HG02885 (cell line): ENCODE results near the gene PDCD4.

ENCODE experiments used
- ATAC-seq: cut with Tn5 transposase; IDR thresholded peaks from one replicate; pipeline ENCODE4 v1.9.1; 2021; ENCODE audit warnings: mild to moderate bottlenecking; ENCODE audit not compliant: unreplicated experiment, poor library complexity

PDCD4 gene

DNA sequence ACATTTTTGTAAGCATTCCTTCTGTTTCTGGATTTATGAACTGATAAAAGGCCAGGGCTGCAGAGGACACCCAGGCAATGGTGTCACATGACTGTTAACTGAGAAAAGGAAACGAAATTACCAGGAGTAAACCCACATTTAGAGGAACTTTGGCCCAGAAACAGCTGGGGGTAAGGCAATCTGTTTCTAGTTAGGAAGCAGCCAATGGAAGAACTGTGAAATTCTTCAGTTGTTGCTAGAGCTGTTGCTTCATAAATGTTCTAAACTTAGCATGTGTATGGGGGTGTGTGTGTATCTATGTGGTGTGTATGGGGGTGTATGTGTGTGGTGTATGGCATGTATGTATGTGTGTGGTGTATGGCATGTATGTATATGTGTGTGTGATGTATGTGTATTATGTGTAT is 11.8 kb upstream of the PDCD4 start:
- peak; percentile 9 for ATAC-seq

GRCh38 chr10:110860576-110861241 is 11.0 kb upstream of the PDCD4 start:
- peak; percentile 57 for ATAC-seq

- ATAC-seq: no peak
Measured at GRCh38 chr10:110861476-110861875, 10.3 kb upstream of the PDCD4 start.

DNA sequence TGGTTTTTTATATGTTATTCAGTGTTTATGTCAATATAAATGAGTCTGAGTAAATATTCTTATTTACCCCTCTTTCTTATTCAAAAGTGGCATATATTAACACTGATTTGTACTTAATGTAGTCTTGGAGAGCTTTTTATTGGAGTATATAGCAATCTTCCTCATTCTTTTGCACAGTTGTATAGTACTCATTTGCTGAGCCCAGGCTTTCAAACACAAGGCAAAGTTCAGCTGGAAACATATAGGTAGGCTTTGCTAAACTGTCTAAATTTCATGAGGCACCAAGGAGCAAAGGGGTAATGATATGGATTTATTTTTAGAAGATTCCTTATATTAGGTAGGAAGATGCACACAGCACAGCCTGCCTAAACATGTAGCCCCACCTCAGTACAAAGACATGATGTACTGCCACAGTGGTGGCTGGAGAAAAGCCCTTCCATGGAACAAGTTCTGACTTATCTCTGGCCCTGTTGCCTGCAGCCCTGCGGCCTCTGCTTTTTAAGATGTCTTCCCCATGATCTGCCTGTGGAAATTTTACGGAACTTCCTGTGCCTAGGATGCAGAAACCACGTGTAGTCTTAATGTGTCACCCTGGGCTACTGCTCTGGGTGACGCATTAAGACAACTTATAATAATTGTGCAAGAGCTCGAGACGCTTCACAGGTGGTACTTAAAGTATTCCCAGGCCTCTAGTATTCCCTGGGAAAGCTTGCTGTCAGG is 9.6 kb upstream of the PDCD4 start:
- no peak for ATAC-seq

GRCh38 chr10:110862961-110863360 is 8.8 kb upstream of the PDCD4 start:
- no peak for ATAC-seq

GRCh38 chr10:110863361-110863760 is 8.4 kb upstream of the PDCD4 start:
- no peak for ATAC-seq

DNA sequence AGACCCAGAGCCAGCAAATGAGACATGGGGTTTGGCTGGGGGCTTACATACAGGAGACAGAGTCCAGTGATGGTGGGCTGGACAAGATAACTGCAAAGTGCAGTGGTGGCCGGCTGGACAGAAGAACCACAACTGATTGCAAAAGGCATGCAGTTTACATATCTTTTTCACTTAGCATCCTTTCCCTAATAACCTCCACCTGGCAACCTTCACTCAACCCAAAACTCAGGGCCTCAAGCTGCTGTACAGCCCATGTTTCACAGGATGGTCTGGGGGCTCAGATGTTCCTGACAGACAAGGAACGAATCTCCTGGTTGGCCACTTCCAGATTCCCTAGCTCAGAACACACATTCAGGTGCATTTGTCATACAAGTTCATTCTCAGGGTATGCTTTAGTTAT is 7.8 kb upstream of the PDCD4 start:
- no peak for ATAC-seq

DNA sequence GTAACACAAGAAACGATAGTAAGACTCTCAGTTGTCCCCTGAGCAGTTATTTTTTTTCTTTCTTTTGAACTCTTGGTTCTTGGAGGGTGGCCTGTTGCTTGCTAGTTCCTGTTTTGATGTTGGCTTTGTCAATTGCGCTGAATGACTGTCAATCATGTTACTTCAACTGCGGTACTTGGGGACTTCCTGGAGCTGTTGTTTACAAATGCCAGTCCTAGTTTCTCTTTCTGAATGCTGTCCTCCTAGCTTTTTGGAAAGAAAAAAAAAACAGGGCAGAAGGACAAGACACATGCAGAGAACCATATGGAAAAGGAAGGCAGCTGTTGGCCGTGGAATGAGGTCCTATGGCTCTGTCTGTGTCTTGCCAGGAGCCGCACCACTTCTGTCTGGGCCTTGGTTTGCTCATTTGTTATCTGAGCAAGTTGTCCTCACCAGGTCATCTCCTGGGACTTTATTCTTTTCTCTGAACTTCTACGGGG is 7.0 kb upstream of the PDCD4 start:
- peak; percentile 60 for ATAC-seq

- no peak for ATAC-seq
Measured at GRCh38 chr10:110865186-110865808, 6.4 kb upstream of the PDCD4 start.

GRCh38 chr10:110865809-110866482 is 5.8 kb upstream of the PDCD4 start:
- ATAC-seq: no peak

DNA sequence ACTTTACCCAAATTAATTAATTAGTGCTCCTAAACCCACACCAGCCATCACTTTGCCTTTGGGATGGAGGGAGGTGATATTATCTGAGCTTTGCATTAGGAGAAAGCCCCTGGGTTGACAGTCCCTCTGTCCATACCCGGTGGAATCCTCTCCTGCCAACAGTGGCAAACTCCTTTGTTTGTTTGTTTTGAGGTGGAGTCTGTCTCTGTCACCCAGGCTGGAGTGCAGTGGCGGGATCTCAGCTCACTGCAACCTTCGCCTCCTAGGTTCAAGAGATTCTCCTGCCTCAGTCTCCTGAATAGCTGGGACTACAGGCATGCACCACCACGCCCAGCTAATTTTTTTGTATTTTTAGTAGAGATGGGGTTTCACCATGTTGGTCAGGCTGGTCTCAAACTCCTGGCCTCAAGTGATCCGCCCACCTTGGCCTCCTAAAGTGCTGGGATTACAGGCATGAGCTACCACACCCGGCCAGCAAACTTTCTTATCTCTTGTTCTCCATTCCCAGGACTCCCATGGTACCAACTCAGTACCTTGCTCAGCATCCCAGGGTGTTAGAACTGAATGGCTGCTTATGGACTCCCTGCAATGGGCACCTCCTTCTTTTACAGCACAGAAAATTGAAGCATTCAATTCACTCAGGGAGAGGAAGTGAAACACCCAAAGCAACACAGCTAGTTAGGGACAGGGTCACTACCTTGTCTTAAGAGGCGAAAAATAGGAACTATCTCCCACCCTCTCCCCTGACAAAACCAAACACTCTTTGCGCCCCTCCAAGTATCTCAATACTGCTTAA is 4.5 kb upstream of the PDCD4 start:
- peak; percentile 37 for ATAC-seq

GRCh38 chr10:110867807-110868465 is 3.8 kb upstream of the PDCD4 start:
- ATAC-seq: peak; percentile 0

DNA sequence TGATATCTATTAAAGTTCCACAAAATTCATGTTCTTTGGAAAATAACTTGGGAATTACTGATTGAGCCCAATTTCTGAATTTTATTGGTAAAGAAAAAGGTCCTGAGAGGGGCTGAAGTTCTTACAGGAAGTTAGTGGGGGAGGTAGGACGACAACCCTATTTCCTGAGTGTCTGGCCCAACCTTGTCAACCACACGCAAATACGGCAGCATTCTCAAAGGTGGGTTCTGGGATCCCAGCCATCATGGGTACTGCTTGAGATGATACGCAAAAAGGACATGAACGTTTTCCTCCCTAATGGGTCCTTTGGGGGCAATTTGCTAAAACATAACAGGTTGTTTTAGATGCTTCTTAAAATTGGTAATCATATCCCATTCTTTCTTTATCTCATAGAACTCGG is 2.7 kb upstream of the PDCD4 start:
- no peak for ATAC-seq

DNA sequence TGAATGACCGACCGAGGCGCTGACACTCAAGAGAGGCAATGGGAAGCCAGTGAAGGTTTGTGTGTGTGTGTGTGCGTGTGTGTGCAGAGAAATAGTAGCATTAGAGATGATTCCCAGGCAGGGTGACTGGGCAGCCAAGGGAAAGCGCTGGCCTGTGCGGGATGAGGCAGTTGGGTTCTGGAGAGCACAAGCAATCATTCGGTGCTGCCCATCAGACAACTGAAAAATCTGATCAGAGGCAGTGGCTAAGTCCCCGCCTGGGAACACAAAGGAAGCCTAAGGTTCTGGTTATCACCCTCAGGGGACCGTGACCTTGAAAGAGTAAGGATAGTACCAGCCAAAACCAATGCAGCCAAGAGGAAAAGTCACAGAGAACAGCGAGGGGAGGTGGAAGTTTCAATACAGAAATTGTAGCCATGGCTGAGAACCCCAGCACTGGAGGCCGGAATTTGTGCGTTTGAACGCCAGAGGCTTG is 868 bp upstream of the PDCD4 start:
- ATAC-seq: no peak

- ATAC-seq: peak; percentile 39
Measured at GRCh38 chr10:110872145-110872983, 636 bp downstream of the PDCD4 start.

DNA sequence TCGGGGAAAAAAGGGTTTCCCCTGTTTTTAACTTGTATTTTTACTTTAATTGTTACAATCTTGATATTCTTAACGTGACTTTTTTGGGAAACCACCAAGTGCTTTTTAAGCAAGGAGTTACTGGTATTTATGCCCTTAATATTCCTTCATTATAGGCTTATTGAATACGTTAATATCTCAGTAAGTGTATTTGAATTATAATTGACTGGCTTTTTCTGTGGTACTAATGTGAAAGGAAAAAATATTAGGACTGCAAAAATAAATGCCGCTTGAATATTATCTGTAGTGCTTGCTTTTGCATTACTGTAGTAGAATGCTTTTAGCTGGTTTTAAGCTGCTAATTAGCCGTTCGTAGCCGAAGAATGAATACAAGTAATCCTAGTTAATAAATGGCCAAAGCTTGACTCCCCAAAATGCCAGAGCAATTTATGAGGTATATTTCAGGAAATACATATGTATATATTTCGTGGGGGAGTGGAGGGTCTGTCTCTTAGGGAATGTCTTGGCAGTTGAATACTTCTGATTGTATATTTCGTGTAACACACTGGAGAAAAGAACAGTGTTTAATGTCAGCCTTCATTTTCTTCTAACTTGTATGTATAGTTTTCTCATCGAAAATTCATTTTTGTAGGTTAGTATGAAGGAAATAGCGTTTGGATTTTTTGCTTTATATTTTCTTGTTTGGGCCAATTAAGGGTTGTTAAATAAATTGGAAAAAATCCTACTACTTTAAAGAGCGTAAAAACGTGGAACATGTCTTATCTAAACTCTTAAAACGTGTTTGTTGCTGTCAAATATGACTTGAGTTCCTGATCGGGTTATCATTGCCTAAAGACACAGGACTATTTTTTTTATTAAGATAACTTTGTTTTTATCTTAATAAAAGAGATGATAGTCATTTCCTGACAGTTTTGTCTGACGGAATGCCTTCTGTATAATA is 1.5 kb downstream of the PDCD4 start:
- ATAC-seq: no peak

DNA sequence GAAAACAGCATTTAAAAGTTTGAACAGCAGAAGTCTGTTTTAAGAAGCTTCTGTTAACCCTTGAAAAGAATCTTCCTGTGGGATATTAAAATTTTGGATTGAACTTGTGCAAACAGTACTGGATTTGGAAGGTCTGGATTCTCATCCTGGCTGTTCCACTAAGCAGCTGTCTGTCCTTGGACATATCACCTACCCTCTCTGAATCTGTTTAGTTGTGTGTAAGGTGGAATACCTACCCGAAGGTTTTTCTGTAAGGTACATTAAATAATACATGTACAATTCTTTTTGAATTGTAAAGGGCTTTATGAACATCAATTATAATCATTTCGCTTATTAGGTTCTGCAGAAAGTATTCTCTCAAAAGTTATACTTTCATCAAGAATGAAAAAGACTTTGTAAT is 2.2 kb downstream of the PDCD4 start:
- no peak for ATAC-seq

GRCh38 chr10:110876000-110876399 is 4.3 kb downstream of the PDCD4 start:
- no peak for ATAC-seq
